Activated CD8-positive, alpha-beta T cell treated with anti-CD3 and anti-CD28 coated beads, Interleukin-2, amount 10 ng/mL, durations not matched to agents 7 days and 5 days (primary cell): ENCODE data around the gene C11orf86. TPM values are rescaled to one million over a fixed set of nuclear protein-coding genes. Genes with fewer than 3 reads are reported as not detected.
"Not testable (repeated sequence)": the region's sequence is repeated elsewhere in the genome, so short reads cannot be mapped to it uniquely, and the experiment has no call there.

ENCODE experiments used
- ATAC-seq: fragments of 150-1000 bp; cut with Tn5 transposase; one replicate; pipeline ENCODE4 v1.10.0; 2021; ENCODE audit warnings: moderate library complexity
- CTCF ChIA-PET: fragments of 350-600 bp; sonication (Branson Sonifier 250); formaldehyde crosslinking; loops from one replicate; lab custom pipeline; 2021; ENCODE audit warnings: antibody characterized with exemption; lab: Charles Lee
- POLR2A ChIA-PET: fragments of 350-600 bp; sonication (Branson Sonifier 250); formaldehyde crosslinking; loops from one replicate; lab custom pipeline; 2021; ENCODE audit warnings: antibody characterized with exemption; lab: Charles Lee
- DNase-seq: peaks from one replicate; pipeline ENCODE4 v3.0.0-alpha.2; 2020
- H3K27ac Mint-ChIP-seq: one replicate; pipeline ENCODE4 v1.8.0; 2021; ENCODE audit warnings: mild to moderate bottlenecking, mixed read lengths
- H3K27me3 Mint-ChIP-seq: one replicate; pipeline ENCODE4 v1.8.0; 2021; ENCODE audit warnings: low read depth, mixed read lengths
- H3K36me3 Mint-ChIP-seq: one replicate; pipeline ENCODE4 v1.8.0; 2021; ENCODE audit warnings: low read depth, mixed read lengths
- H3K4me1 Mint-ChIP-seq: one replicate; pipeline ENCODE4 v1.8.0; 2021; ENCODE audit warnings: low read depth, mixed read lengths
- H3K4me3 Mint-ChIP-seq: one replicate; pipeline ENCODE4 v1.8.0; 2021; ENCODE audit warnings: mild to moderate bottlenecking, mixed read lengths
- H3K9me3 Mint-ChIP-seq: one replicate; pipeline ENCODE4 v1.8.0; 2022; ENCODE audit warnings: mixed read lengths; ENCODE audit not compliant: insufficient read depth
- total RNA-seq, 2 experiments: library from RNA; stranded (reverse); gene quantifications; one replicate each; pipeline ENCODE4 v1.2.3, GENCODE V29; 2021

Gene C11orf86
- total RNA-seq, 2 experiments from 2014 or later, result not detected

DNA sequence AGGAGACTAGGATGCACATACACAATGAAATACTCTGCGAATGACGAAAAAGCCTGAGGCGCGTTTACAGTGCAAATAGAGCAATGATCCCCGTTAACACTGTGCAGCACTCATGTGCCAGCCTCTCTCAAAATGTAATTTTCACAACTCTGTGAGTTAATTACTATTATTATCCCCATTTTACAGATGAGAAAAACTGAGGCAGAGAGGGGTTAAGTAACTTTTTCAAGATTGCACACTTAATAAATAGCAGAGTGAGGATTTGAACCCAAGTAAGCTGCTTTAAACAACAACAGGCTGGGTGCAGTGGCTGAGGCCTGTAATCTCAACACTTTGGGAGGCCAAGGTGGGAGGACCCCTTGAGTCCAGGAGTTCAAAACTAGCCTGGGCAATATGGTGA lies 26.2 kb downstream of the C11orf86 start:
- CTCF ChIA-PET, result no interaction called here

DNA sequence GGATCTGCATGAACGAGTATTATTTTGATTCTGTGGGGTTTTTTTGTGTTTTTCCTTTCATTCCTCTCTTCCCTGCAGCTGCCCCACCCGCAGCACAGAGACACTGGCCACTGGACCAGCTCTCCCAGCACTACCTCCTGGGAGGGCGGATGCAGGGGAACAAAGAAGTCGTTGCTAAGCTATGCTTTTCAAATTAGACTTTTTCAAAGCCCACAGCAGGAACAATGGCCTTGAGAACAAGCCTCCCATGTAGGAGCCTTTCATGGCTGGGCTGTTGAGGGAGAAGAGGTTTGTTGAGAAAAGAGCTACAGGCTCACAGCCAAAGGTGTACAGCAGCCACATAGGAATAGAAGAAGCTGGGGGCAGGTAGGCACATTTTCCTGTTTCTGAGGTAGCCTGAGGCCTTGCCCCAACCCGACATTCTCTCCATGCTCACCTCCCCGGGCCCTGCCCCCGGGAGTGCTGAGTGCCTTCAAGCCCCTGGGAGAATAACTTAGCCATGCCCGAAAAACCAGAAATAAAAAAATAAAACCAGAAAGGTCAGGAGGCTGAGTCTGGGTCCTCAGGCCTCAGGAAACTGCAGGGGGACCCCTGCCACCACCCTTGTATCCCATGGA lies 27.3 kb downstream of the C11orf86 start:
- ChIA-PET CTCF (no interaction called here), POLR2A (interaction anchor here (0.6 kb wide), 1 partner anchor 1313 kb away, joined by 5 read pairs; no protein-coding TSS in a partner anchor)
- no peaks in the 10 kb centered on the region for H3K4me1 Mint-ChIP-seq
- ATAC-seq (no peak), DNase-seq (no peak)
- no peak overlapping the region for H3K27ac Mint-ChIP-seq
- peaks cover 6% of the 10 kb centered on the region for H3K27me3 Mint-ChIP-seq
- H3K4me3 Mint-ChIP-seq, result no peak overlapping the region
- no peaks in the 10 kb centered on the region for H3K36me3 Mint-ChIP-seq
- H3K9me3 Mint-ChIP-seq, result no peaks in the 10 kb centered on the region

More for the DNA sequence above, 26.2 kb downstream of the C11orf86 start:
- H3K4me1 Mint-ChIP-seq, result no peaks in the 10 kb centered on the region
- peaks cover 11% of the 10 kb centered on the region for H3K27me3 Mint-ChIP-seq
- H3K36me3 Mint-ChIP-seq, result no peaks in the 10 kb centered on the region
- no peak overlapping the region for H3K4me3 Mint-ChIP-seq
- H3K9me3 Mint-ChIP-seq, result no peaks in the 10 kb centered on the region
- POLR2A ChIA-PET, result no interaction called here
- no peak overlapping the region for H3K27ac Mint-ChIP-seq
- no peak for ATAC-seq
- no peak for DNase-seq

DNA sequence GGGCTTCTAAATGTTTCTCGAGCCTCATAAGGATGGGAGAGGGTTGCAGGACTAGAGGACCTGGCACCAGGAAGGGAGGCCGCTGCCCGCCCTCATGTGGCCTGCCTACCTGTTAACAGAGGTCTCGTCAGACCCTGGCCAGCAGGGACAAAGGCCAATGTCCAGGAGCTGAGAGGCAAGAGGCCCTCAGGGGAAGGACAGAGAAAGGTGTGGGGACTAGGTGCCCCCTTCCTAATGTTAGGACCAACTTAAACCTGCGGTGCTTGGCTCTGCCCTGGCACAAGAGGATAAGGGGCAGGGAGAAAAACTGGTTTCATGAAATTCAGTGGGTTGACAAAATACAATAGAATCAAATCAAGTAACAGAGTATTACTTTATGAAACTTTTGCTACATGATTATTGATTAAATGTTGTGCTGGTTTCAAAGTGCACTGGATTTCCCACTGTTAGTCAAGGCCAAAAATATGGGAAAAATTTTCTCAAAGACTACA lies 27.9 kb downstream of the C11orf86 start:
- Mint-ChIP-seq H3K9me3 (no peaks in the 10 kb centered on the region), H3K27ac (no peak overlapping the region), H3K36me3 (no peaks in the 10 kb centered on the region), H3K27me3 (peaks cover 6% of the 10 kb centered on the region), H3K4me3 (no peak overlapping the region), H3K4me1 (no peaks in the 10 kb centered on the region)
- CTCF ChIA-PET, result no interaction called here
- ATAC-seq (no peak), DNase-seq (no peak)
- POLR2A ChIA-PET, result no interaction called here

DNA sequence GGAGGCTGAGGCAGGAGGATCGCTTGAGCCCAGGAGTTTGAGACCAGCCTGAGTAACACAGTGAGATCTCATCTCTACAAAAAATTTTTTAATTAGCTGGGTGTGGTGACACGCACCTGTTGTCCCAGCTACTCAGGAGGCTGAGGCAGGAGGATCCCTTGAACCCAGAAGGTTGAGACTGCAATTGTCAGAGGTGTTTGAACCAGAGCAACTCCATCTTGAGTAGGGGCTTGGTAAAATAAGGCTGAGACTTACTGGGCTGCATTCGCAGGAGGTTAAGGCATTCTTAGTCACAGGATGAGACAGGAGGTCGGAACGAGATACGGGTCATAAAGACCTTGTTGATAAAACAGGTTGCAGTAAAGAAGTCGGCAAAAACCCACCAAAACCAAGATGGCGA lies 30.1 kb downstream of the C11orf86 start:
- ATAC-seq, H3K27ac Mint-ChIP-seq, H3K36me3 Mint-ChIP-seq, H3K9me3 Mint-ChIP-seq, CTCF ChIA-PET, H3K4me3 Mint-ChIP-seq, H3K27me3 Mint-ChIP-seq, DNase-seq, H3K4me1 Mint-ChIP-seq: not testable (repeated sequence)
- POLR2A ChIA-PET, result interaction anchor here (0.7 kb wide), 1 partner anchor 1445 kb away, joined by 3 read pairs; no protein-coding TSS in a partner anchor

DNA sequence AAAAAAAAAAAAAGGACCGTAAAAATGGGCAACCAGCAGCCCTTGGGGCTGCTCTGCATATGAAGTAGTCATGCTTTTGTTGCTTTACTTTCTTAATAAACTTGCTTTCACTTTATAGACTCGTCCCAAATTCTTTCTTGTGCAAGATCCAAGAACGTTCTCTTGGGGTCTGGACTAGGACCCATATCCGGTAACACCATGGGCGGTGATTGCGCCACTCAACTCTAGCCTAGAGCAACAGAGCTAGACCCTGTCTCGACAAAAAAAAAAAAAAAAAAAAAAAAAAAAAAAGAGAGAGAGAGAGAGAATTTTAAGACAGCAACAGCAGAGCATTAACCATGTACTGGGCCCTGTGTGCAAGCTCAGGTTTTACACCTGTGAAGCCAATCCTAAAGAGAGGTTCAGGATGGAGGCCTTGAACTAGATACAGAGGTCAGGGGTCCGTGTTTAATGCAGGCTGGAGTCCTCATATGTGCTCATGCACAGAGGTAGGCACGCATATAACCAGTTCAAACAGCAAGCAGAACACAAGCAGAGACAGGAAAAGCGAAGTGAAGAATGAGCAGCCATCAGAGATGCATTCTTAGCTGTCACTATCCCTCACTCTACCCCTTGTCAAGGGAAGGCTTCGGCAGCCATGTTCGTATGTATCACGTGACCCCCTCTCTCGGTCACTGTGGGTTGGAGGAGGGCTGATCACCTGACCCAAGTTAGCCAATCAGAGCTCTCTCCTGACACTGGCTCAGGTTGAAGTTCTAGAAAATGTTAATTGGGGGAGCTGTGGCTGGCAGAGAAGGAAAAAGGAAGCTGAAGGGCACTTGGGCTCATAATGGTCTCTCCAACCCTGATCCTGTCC lies 31.2 kb downstream of the C11orf86 start:
- no peaks in the 10 kb centered on the region for H3K36me3 Mint-ChIP-seq
- no peaks in the 10 kb centered on the region for H3K4me1 Mint-ChIP-seq
- H3K27ac Mint-ChIP-seq, result no peak overlapping the region
- peaks cover 8% of the 10 kb centered on the region for H3K27me3 Mint-ChIP-seq
- H3K4me3 Mint-ChIP-seq, result no peak overlapping the region
- ChIA-PET CTCF (no interaction called here), POLR2A (no interaction called here)
- H3K9me3 Mint-ChIP-seq, result no peaks in the 10 kb centered on the region
- ATAC-seq (no peak), DNase-seq (peak; percentile 28)

DNA sequence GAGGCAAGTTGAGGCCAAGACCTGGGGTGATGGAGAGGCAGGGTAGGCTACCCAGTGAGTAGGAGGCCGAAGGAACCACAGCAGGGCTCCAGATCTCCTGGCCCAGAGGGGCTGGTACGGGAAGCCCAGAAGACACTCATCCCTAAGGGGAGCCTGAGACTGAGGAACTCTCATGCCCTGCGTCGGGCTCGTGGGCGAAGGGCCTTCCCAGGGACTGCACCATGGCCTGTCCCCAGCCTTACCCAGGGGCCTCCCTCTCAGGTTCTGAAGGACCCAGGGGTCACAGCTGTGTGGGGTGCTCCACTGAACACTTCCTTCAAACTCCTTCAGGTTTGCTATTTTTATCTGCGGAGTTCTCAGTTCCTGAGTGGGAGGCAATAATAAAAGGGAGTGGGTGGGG lies 32.0 kb downstream of the C11orf86 start:
- Mint-ChIP-seq H3K36me3 (no peaks in the 10 kb centered on the region), H3K27ac (no peak overlapping the region), H3K9me3 (no peaks in the 10 kb centered on the region), H3K27me3 (peaks cover 8% of the 10 kb centered on the region), H3K4me3 (no peak overlapping the region), H3K4me1 (no peaks in the 10 kb centered on the region)
- ATAC-seq (no peak), DNase-seq (no peak)
- ChIA-PET CTCF (no interaction called here), POLR2A (no interaction called here)

DNA sequence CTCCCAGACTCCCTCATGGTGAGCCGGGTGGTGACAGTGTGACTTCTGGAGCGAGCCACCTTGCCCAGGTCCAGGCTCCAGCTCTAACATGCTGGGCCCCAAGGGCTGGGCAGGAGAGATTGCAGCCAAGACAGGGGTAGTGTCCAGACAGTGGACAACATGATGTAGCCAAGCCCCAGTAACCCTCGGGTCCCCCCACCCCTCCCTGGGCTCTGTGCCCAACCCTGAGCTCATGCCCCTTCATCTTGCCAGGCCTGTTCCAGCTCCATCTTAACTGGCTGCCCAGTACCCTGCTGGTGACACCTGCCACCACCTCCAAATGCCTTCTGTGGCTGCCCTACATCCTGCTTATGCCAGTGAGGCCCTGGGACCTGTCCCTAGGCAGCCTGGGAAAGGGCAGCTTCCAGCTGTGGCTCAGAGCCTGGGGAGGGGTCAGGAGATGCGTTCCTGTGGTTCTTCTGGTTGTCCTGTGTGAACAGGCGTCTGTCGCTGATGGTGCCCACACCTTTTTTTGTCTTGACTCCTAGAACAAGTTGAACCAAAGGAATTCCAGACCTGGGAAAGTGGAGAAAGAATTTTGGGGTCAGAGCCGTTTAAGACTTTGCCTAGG lies 35.3 kb downstream of the C11orf86 start:
- Mint-ChIP-seq H3K4me1 (no peaks in the 10 kb centered on the region), H3K4me3 (no peak overlapping the region), H3K36me3 (no peaks in the 10 kb centered on the region), H3K9me3 (no peaks in the 10 kb centered on the region), H3K27me3 (peaks cover 5% of the 10 kb centered on the region), H3K27ac (no peak overlapping the region)
- DNase-seq, result no peak
- no peak for ATAC-seq
- ChIA-PET POLR2A (no interaction called here), CTCF (no interaction called here)

DNA sequence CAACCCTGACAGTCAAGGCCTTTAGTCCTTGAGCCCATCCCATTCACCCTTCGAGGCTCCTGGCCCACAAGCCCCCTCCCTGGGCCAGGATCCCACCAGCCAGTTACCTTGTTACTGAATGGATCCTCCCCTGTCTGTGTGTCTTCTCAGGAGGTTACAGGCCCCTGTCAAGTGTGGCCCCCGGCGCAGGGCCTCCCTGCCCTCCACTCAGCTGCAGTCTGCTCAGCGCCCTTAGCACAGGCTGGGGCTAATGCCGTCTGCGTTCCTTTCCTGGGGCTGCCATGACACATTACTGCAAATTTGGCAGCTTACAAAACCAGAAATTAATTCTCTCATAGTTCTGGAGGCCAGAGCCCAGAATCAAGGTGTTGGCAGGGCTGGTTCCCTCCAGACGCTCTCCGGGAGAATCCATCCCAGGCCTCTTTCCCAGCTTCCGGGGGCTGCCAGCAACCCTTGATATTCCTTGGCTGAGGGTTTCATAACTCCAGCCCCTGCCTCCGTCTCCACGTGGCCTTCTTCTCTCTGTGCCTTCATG lies 38.5 kb downstream of the C11orf86 start:
- Mint-ChIP-seq H3K4me1 (no peaks in the 10 kb centered on the region), H3K27me3 (peaks cover 5% of the 10 kb centered on the region), H3K9me3 (no peaks in the 10 kb centered on the region), H3K36me3 (no peaks in the 10 kb centered on the region), H3K27ac (no peak overlapping the region), H3K4me3 (no peak overlapping the region)
- POLR2A ChIA-PET, result no interaction called here
- CTCF ChIA-PET, result no interaction called here
- ATAC-seq, result no peak
- DNase-seq, result no peak

DNA sequence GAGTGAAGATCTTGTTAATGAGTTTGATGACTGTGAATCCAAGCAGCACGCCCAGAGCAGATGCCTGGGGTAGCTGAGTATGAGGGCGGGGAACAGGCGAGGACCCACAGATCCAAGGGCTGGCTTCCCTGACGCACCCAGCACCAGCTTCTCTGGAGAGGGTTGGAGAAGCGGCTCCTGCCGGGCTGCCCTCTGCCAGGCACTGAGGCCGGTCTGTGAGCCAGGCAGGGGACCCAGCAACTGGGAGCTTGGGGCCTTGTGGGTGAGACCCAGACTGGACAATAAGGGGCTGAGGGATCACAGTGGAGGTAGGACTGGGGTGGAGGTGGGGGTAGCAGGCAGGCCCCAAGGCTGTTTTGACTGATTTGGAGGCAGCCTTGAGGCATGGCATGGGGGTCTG lies 39.2 kb downstream of the C11orf86 start:
- no peaks in the 10 kb centered on the region for H3K9me3 Mint-ChIP-seq
- peaks cover 7% of the 10 kb centered on the region for H3K27me3 Mint-ChIP-seq
- no peaks in the 10 kb centered on the region for H3K4me1 Mint-ChIP-seq
- ChIA-PET CTCF (no interaction called here), POLR2A (interaction anchor here (0.5 kb wide), 1 partner anchor 23 kb away, joined by 3 read pairs; no protein-coding TSS in a partner anchor)
- no peak overlapping the region for H3K4me3 Mint-ChIP-seq
- ATAC-seq (no peak), DNase-seq (no peak)
- H3K27ac Mint-ChIP-seq, result no peak overlapping the region
- no peaks in the 10 kb centered on the region for H3K36me3 Mint-ChIP-seq

DNA sequence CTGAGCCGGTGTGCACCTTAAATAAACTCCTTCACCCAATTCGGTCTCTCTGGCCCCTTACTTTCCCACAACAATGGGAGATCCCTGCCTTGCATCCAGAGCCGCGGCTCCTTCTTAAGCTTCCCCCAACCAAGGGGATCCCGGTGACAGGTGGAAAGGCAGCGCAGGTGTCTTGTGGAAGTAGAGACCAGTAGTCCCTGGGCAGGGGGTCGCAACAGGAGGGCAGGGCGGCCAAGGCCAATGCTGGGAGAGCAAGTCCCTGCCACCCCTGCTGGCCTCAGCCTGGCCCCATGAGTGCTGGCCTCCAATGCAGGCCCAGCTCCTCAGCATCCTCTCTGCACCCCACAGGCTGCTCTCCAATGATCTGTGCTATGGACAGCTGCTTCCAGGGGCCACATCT lies 39.9 kb downstream of the C11orf86 start:
- ChIA-PET POLR2A (interaction anchor here (0.5 kb wide), 1 partner anchor 24 kb away, joined by 3 read pairs; no protein-coding TSS in a partner anchor), CTCF (interaction anchor here (1.2 kb wide), 1 partner anchor 12 kb away, joined by 3 read pairs; no protein-coding TSS in a partner anchor)
- H3K9me3 Mint-ChIP-seq, result no peaks in the 10 kb centered on the region
- H3K4me3 Mint-ChIP-seq, result no peak overlapping the region
- no peak overlapping the region for H3K27ac Mint-ChIP-seq
- no peaks in the 10 kb centered on the region for H3K36me3 Mint-ChIP-seq
- no peaks in the 10 kb centered on the region for H3K4me1 Mint-ChIP-seq
- H3K27me3 Mint-ChIP-seq, result peaks cover 5% of the 10 kb centered on the region
- DNase-seq (no peak), ATAC-seq (no peak)

DNA sequence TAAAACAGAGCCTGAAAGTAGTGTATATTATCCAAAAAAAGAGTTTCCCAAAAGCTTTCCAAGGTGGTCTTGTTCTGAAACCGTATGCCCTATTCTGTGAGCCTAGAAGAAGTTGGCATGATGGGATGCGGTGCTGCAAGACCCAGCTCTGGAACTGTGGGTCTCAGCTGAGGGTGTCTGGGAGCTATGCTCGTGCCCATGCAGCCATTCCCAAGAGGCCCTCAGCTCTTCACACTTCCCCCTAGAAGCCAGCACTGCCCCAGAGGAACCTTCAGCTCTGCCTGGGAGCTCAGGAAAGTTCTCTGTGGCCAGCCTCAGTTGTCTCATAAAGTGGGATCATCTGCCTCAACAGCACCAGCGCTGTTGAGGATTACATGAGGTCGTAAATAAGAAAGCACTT lies 41.4 kb downstream of the C11orf86 start:
- H3K4me1 Mint-ChIP-seq, result no peaks in the 10 kb centered on the region
- ATAC-seq, result no peak
- H3K9me3 Mint-ChIP-seq, result no peaks in the 10 kb centered on the region
- ChIA-PET POLR2A (interaction anchor here (0.6 kb wide), 1 partner anchor 179 kb away, joined by 3 read pairs; no protein-coding TSS in a partner anchor), CTCF (interaction anchor here (0.8 kb wide), 1 partner anchor 216 kb away, joined by 3 read pairs; no protein-coding TSS in a partner anchor)
- H3K36me3 Mint-ChIP-seq, result no peaks in the 10 kb centered on the region
- H3K4me3 Mint-ChIP-seq, result no peak overlapping the region
- DNase-seq, result no peak
- peaks cover 16% of the 10 kb centered on the region for H3K27me3 Mint-ChIP-seq
- no peak overlapping the region for H3K27ac Mint-ChIP-seq
